ENCODE results near the gene NFKBIL1.
"Not testable (repeated sequence)": the region's sequence is repeated elsewhere in the genome, so short reads cannot be mapped to it uniquely, and the experiment has no call there.

NFKBIL1 gene

GRCh38 chr6:31546958-31547726 lies at the start of gene NFKBIL1:
TSS of gene NFKBIL1 (plus strand) at chr6:31547608. CDS start at chr6:31547695, 87 bp downstream.
- DNase-seq: peak; percentile 98

GRCh38 chr6:31498748-31499147 lies 48.7 kb upstream of the NFKBIL1 start:
- no peak for DNase-seq

- DNase-seq: not testable (repeated sequence)
These were observed 47.8 kb upstream of the NFKBIL1 start for GRCh38 chr6:31499648-31500047.

GRCh38 chr6:31502586-31502985 lies 44.8 kb upstream of the NFKBIL1 start:
- DNase-seq: no peak

GRCh38 chr6:31509036-31509435 lies 38.4 kb upstream of the NFKBIL1 start:
- DNase-seq: not testable (repeated sequence)

- DNase-seq: no peak
These were observed 37.4 kb upstream of the NFKBIL1 start for GRCh38 chr6:31510007-31510406.

GRCh38 chr6:31513456-31514165 lies 33.8 kb upstream of the NFKBIL1 start:
- no peak for DNase-seq

- no peak for DNase-seq
These were observed 25.6 kb upstream of the NFKBIL1 start for GRCh38 chr6:31521835-31522234.

- DNase-seq: no peak
These were observed 21.9 kb upstream of the NFKBIL1 start for GRCh38 chr6:31525553-31525931.

GRCh38 chr6:31525932-31526591 lies 21.3 kb upstream of the NFKBIL1 start:
- no peak for DNase-seq

- no peak for DNase-seq
These were observed 19.1 kb upstream of the NFKBIL1 start for GRCh38 chr6:31528307-31528777.

- DNase-seq: no peak
These were observed 18.5 kb upstream of the NFKBIL1 start, which contains the start of gene MCCD1 for GRCh38 chr6:31528821-31529328. TSS of gene MCCD1 (plus strand) at chr6:31528962. CDS start at chr6:31529015, 53 bp downstream.

- no peak for DNase-seq
These were observed 17.9 kb upstream of the NFKBIL1 start for GRCh38 chr6:31529329-31530150.

- no peak for DNase-seq
These were observed 16.7 kb upstream of the NFKBIL1 start for GRCh38 chr6:31530659-31531058.

GRCh38 chr6:31531162-31531561 lies 16.2 kb upstream of the NFKBIL1 start:
- DNase-seq: no peak

- DNase-seq: no peak
These were observed 15.4 kb upstream of the NFKBIL1 start for GRCh38 chr6:31531771-31532643.

- no peak for DNase-seq
These were observed 14.6 kb upstream of the NFKBIL1 start for GRCh38 chr6:31532644-31533454.

- DNase-seq: no peak
These were observed 14.0 kb upstream of the NFKBIL1 start for GRCh38 chr6:31533455-31533841.

GRCh38 chr6:31534011-31534410 lies 13.4 kb upstream of the NFKBIL1 start:
- DNase-seq: no peak

- DNase-seq: no peak
These were observed 12.8 kb upstream of the NFKBIL1 start for GRCh38 chr6:31534521-31535040.

All from NCI-H2171 (cell line).